AG04449 (cell line): ENCODE measurements around the gene KCNJ6.

Experiments
- CTCF ChIA-PET: fragments of 350-600 bp; formaldehyde crosslinking; extraction: SDS; loops from one replicate; lab custom pipeline; 2021; ENCODE audit warnings: antibody characterized with exemption; lab: Yijun Ruan, JAX
- POLR2A ChIA-PET: fragments of 400-600, 350-600 bp; formaldehyde crosslinking; extraction: SDS; loops from one replicate; lab custom pipeline; 2020; ENCODE audit warnings: antibody characterized with exemption, inconsistent platforms; lab: Yijun Ruan, JAX
- DNase-seq: peaks from one replicate; pipeline ENCODE4 v3.0.0-alpha.2; 2010; ENCODE audit warnings: low read depth, low spot score
- H3K4me3 ChIP-seq: 2 replicates; pipeline ENCODE4 v1.5.1; 2011; ENCODE audit warnings: low read depth, mild to moderate bottlenecking, control low read depth, low read length
- TF ChIP-seq, protein P1 (sequence below): IDR thresholded peaks from one replicate; pipeline ENCODE4 v1.5.1; 2011; ENCODE audit warnings: mild to moderate bottlenecking, moderate library complexity, low read length, control low read depth, inconsistent platforms; ENCODE audit not compliant: insufficient read depth; ENCODE audit errors: missing control alignments

KCNJ6 gene

DNA sequence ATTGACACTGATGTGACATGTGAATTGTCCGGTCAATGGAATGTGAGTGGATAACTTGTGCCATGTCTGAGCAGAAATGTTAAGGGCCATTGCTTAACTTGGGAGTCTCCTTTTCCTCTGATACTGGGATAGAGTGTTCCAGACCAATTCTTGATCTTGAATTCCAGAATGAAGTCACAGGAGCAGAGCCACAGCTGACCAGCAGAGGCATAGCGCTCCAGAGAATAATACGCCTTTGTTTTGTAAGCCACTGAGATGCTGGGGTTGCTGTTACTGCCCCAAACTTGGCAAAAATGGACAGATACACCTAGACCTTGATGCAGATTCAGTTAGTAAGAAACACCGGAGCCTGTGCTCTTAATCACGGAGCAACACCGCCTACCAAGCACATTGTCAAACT is 6.3 kb downstream of the KCNJ6 start:
- CTCF ChIA-PET = no interaction called here
- TF ChIP-seq, protein P1, sequence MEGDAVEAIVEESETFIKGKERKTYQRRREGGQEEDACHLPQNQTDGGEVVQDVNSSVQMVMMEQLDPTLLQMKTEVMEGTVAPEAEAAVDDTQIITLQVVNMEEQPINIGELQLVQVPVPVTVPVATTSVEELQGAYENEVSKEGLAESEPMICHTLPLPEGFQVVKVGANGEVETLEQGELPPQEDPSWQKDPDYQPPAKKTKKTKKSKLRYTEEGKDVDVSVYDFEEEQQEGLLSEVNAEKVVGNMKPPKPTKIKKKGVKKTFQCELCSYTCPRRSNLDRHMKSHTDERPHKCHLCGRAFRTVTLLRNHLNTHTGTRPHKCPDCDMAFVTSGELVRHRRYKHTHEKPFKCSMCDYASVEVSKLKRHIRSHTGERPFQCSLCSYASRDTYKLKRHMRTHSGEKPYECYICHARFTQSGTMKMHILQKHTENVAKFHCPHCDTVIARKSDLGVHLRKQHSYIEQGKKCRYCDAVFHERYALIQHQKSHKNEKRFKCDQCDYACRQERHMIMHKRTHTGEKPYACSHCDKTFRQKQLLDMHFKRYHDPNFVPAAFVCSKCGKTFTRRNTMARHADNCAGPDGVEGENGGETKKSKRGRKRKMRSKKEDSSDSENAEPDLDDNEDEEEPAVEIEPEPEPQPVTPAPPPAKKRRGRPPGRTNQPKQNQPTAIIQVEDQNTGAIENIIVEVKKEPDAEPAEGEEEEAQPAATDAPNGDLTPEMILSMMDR = no peak
- DNase-seq = no peak
- H3K4me3 ChIP-seq = no peak overlapping the region
- POLR2A ChIA-PET = no interaction called here

DNA sequence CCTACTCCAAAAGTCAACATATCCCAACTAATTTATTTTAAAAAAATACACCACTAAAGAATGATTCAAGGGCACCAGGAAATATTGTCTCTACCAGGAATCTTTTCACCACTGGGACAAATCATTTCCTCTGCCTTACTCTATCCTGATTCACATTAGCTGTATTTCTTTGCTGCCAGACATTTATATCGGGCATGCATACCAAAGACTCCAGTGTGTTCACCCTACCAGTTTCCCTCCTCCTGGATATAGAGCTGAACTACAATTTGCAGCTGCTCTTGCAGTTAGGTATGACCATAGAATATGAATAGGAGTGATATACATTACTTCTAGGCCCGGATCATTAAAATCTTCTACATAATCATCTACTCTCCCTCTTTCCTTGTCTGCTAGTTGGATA is 7.6 kb downstream of the KCNJ6 start:
- CTCF ChIA-PET = interaction anchor here (0.8 kb wide), 1 partner anchor 10 kb away, joined by 3 read pairs; no protein-coding TSS in a partner anchor
- POLR2A ChIA-PET = no interaction called here
- DNase-seq = no peak

DNA sequence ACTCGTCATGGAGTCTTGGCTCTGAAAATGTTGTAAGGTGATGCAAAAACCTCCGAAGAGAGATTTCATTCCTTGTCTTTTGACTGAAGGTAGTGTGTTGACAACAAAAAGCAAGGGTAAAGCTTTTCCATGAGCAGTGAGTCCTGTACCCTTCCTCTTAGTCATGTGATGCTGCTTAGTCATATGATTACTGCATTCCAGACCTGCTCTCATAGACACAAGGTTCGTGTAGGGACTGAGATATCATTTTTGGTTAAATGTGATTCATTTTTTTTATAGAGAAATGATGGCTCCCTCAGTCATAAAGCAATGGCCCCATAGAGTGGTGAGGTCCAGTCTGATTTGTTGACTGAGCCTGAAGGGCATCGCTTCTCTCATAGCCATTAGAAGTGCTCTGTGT is 9.2 kb downstream of the KCNJ6 start:
- ChIA-PET POLR2A (no interaction called here), CTCF (no interaction called here)
- DNase-seq = no peak
- H3K4me3 ChIP-seq = no peak overlapping the region
- TF ChIP-seq, protein P1 = no peak

More for the DNA sequence above, 7.6 kb downstream of the KCNJ6 start:
- no peak overlapping the region for H3K4me3 ChIP-seq
- TF ChIP-seq, protein P1 = no peak

DNA sequence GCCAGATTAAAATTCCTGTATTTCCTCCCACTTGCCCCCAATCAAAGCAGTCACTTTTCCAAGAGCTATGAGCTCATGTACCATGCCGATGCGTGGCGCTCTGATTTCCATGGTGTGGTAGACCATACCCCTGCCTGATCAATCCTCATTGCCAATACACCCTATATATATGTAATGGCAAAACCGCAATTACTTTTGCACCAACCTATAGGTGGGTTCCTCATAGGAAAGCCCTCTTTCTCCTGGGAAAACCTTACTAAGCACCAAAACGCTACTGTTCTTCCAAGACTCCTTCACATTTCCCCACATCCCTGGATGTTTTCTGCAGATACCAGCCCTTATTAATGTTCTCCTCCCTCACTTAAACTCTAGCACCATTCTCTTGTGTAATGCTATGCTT is 11.0 kb downstream of the KCNJ6 start:
- POLR2A ChIA-PET = no interaction called here

DNA sequence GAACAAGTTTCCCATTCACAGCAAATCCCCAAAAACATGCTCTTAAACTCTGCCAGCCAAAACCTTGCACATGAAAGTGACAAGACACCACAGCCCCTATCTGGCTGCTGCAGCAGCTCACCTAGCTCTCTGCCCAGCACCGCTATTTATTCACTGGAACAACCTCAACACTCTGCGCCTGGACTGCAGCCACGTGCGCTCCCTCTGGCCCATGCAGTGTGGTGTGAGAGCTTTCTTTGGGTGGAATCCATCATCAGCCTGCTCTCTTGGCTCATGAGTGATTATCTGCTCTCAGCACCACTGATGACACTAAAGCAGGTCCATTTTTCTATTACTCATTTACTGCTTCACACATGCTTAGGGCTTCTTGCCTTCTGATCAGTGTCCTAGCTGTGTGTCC is 11.4 kb downstream of the KCNJ6 start:
- POLR2A ChIA-PET = no interaction called here
- DNase-seq = no peak
- CTCF ChIA-PET = interaction anchor here (1.4 kb wide), 1 partner anchor 193 kb away, joined by 3 read pairs; no protein-coding TSS in a partner anchor

More for the DNA sequence above, 11.0 kb downstream of the KCNJ6 start:
- H3K4me3 ChIP-seq = no peak overlapping the region
- DNase-seq = no peak
- CTCF ChIA-PET = interaction anchor here (1.4 kb wide), 1 partner anchor 193 kb away, joined by 3 read pairs; no protein-coding TSS in a partner anchor
- TF ChIP-seq, protein P1 = no peak

DNA sequence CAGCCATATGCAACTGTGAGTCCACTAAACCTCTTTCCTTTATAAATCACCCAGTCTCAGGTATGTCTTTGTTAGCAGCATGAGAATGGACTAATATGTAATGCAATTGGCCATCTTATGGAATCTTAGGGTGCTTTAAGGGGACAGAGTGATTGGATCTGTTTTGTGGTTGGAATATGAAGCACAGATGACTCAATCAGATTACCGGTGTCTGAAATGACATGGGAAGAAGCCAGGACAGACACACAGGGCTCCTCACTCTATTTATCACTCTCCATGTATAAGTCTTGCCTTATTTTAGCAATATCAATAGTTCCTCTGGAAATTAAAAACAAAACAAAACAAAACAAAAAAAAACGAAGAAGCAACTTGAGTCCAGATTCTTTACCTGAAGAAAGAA is 12.9 kb downstream of the KCNJ6 start:
- POLR2A ChIA-PET = no interaction called here
- TF ChIP-seq, protein P1 = no peak
- no peak overlapping the region for H3K4me3 ChIP-seq
- CTCF ChIA-PET = no interaction called here
- no peak for DNase-seq

More for the DNA sequence above, 11.4 kb downstream of the KCNJ6 start:
- H3K4me3 ChIP-seq = no peak overlapping the region
- TF ChIP-seq, protein P1 = no peak
